ENCODE data around the gene TNFRSF1A. TPM values are rescaled to one million over a fixed set of nuclear protein-coding genes. Genes with fewer than 3 reads are reported as not detected.

Gene TNFRSF1A
- total RNA-seq, 1 donor from 2014 or later, result 21.8 TPM

- Histone ChIP-seq H3K4me3 (no peak overlapping the region), H3K9me3 (ENCODE audit: low read depth) (no peaks in the 10 kb centered on the region), H3K79me2 (ENCODE audit: low read depth) (no peaks in the 10 kb centered on the region), H3K9ac (no peak overlapping the region), H3F3A (ENCODE audit: low read depth) (peaks cover 18% of the 10 kb centered on the region), H4K20me1 (ENCODE audit: low read depth) (no peaks in the 10 kb centered on the region), H3K36me3 (no peaks in the 10 kb centered on the region), H2AFZ (replicated peaks) (no peak overlapping the region), H3K27me3 (peaks cover 29% of the 10 kb centered on the region), H3K4me2 (no peak overlapping the region), H3K4me1 (peaks cover 7% of the 10 kb centered on the region), H3K27ac (no peak overlapping the region)
- H3K27me3 Mint-ChIP-seq (ENCODE audit: insufficient read depth, low read depth), result peaks cover 19% of the 10 kb centered on the region
- peak overlapping the region; percentile 10 for H3K4me3 Mint-ChIP-seq
- no peaks in the 10 kb centered on the region for H3K9me3 Mint-ChIP-seq
- no peaks in the 10 kb centered on the region for H3K36me3 Mint-ChIP-seq
- H3K27ac Mint-ChIP-seq, result no peak overlapping the region
- no peak for DNase-seq (ENCODE audit: low spot score)
- peaks cover 47% of the 10 kb centered on the region for H3K4me1 Mint-ChIP-seq
- TF ChIP-seq EZH2phosphoT487 (IDR thresholded peaks at IDR 0.05) (no peak), CTCF (IDR thresholded peaks at IDR 0.05) (no peak), EZH2 (IDR thresholded peaks at IDR 0.05) (no peak)
Observed at GRCh38 chr12:6280053-6280469, 61.8 kb downstream of the TNFRSF1A start.

GRCh38 chr12:6279631-6280030 is 62.2 kb downstream of the TNFRSF1A start:
- no peak overlapping the region for H3K27ac Mint-ChIP-seq
- H3K36me3 Mint-ChIP-seq, result no peaks in the 10 kb centered on the region
- peaks cover 19% of the 10 kb centered on the region for H3K27me3 Mint-ChIP-seq (ENCODE audit: insufficient read depth, low read depth)
- H3K36me3 ChIP-seq, result no peaks in the 10 kb centered on the region
- no peaks in the 10 kb centered on the region for H4K20me1 ChIP-seq (ENCODE audit: low read depth)
- H3K9me3 ChIP-seq (ENCODE audit: low read depth), result no peaks in the 10 kb centered on the region
- no peaks in the 10 kb centered on the region for H3K79me2 ChIP-seq (ENCODE audit: low read depth)
- no peak overlapping the region for H3K4me3 Mint-ChIP-seq
- no peaks in the 10 kb centered on the region for H3K9me3 Mint-ChIP-seq
- H3F3A ChIP-seq (ENCODE audit: low read depth), result peaks cover 22% of the 10 kb centered on the region
- peaks cover 47% of the 10 kb centered on the region for H3K4me1 Mint-ChIP-seq
- H3K9ac ChIP-seq, result no peak overlapping the region
- peaks cover 11% of the 10 kb centered on the region for H3K4me1 ChIP-seq
- H3K4me2 ChIP-seq, result no peak overlapping the region
- no peak for TF ChIP-seq EZH2 (IDR thresholded peaks at IDR 0.05)
- no peak for TF ChIP-seq CTCF (IDR thresholded peaks at IDR 0.05)
- no peak for TF ChIP-seq EZH2phosphoT487 (IDR thresholded peaks at IDR 0.05)
- no peak overlapping the region for H3K27ac ChIP-seq
- H3K27me3 ChIP-seq, result peaks cover 29% of the 10 kb centered on the region
- DNase-seq (ENCODE audit: low spot score), result no peak
- no peak overlapping the region for H2AFZ ChIP-seq (replicated peaks)
- no peak overlapping the region for H3K4me3 ChIP-seq

- no peaks in the 10 kb centered on the region for H3K79me2 ChIP-seq (ENCODE audit: low read depth)
- H3K27ac Mint-ChIP-seq, result no peak overlapping the region
- no peak overlapping the region for H3K27ac ChIP-seq
- H3K36me3 ChIP-seq, result no peaks in the 10 kb centered on the region
- H3K4me3 ChIP-seq, result no peak overlapping the region
- H3K9ac ChIP-seq, result no peak overlapping the region
- peaks cover 15% of the 10 kb centered on the region for H3K4me1 ChIP-seq
- no peaks in the 10 kb centered on the region for H3K9me3 ChIP-seq (ENCODE audit: low read depth)
- H4K20me1 ChIP-seq (ENCODE audit: low read depth), result no peaks in the 10 kb centered on the region
- peaks cover 29% of the 10 kb centered on the region for H3K27me3 ChIP-seq
- H3K4me3 Mint-ChIP-seq, result no peak overlapping the region
- H2AFZ ChIP-seq (replicated peaks), result no peak overlapping the region
- no peak for DNase-seq (ENCODE audit: low spot score)
- peaks cover 26% of the 10 kb centered on the region for H3F3A ChIP-seq (ENCODE audit: low read depth)
- H3K4me2 ChIP-seq, result peak overlapping the region; percentile 88
- peaks cover 48% of the 10 kb centered on the region for H3K4me1 Mint-ChIP-seq
- TF ChIP-seq CTCF (IDR thresholded peaks at IDR 0.05) (no peak), EZH2phosphoT487 (IDR thresholded peaks at IDR 0.05) (no peak), EZH2 (IDR thresholded peaks at IDR 0.05) (no peak)
- peaks cover 19% of the 10 kb centered on the region for H3K27me3 Mint-ChIP-seq (ENCODE audit: insufficient read depth, low read depth)
- H3K9me3 Mint-ChIP-seq, result no peaks in the 10 kb centered on the region
- H3K36me3 Mint-ChIP-seq, result no peaks in the 10 kb centered on the region
Observed at GRCh38 chr12:6279256-6279628, 62.6 kb downstream of the TNFRSF1A start.

Small RNA genes within 50 kb of the gene (small RNA-seq; reads per million reads assigned to genes)
- gene RN7SL391P, result not detected

Other genes with a start within 250 kb of the TNFRSF1A start
- 8.0 and 11.3 TPM in 2 replicates for gene VWF, start 217.4 kb downstream of the TNFRSF1A start, total RNA-seq (ENCODE audit: low replicate concordance)
- 3.1 and 3.6 TPM in 2 replicates for gene CD9, start 141.7 kb downstream of the TNFRSF1A start, total RNA-seq (ENCODE audit: low replicate concordance)
- gene PLEKHG6, start 31.4 kb downstream of the TNFRSF1A start, total RNA-seq (ENCODE audit: low replicate concordance), result 0.86 and 1.7 TPM in 2 replicates
- 1.2 and 5.0 TPM in 2 replicates for gene SCNN1A, start 33.5 kb upstream of the TNFRSF1A start, total RNA-seq (ENCODE audit: low replicate concordance)
- gene LTBR, start 42.1 kb upstream of the TNFRSF1A start, total RNA-seq (ENCODE audit: low replicate concordance), result 0.25 TPM in 1 of 2 replicates, not detected in the other
- 0.43 TPM in 1 of 2 replicates, not detected in the other for gene CD27, start 102.9 kb upstream of the TNFRSF1A start, total RNA-seq (ENCODE audit: low replicate concordance)
- gene TAPBPL, start 110.0 kb upstream of the TNFRSF1A start, total RNA-seq (ENCODE audit: low replicate concordance), result 0.56 TPM in 1 of 2 replicates, not detected in the other
- gene VAMP1, start 128.6 kb upstream of the TNFRSF1A start, total RNA-seq (ENCODE audit: low replicate concordance), result 14.3 and 23.1 TPM in 2 replicates
- 95.2 and 143 TPM in 2 replicates for gene MRPL51, start 151.2 kb upstream of the TNFRSF1A start, total RNA-seq (ENCODE audit: low replicate concordance)
- gene NCAPD2, start 152.0 kb upstream of the TNFRSF1A start, total RNA-seq (ENCODE audit: low replicate concordance), result 113 and 120 TPM in 2 replicates
- gene GAPDH, start 192.4 kb upstream of the TNFRSF1A start, total RNA-seq (ENCODE audit: low replicate concordance), result 3,866 and 6,177 TPM in 2 replicates
- gene IFFO1, start 214.0 kb upstream of the TNFRSF1A start, total RNA-seq (ENCODE audit: low replicate concordance), result 9.9 and 21.1 TPM in 2 replicates
- 43.8 and 47.8 TPM in 2 replicates for gene NOP2, start 226.2 kb upstream of the TNFRSF1A start, total RNA-seq (ENCODE audit: low replicate concordance)

Data from neural progenitor cell (in vitro differentiated cells).